ENCODE data around the gene COX19. TPM values are rescaled to one million over a fixed set of nuclear protein-coding genes. Genes with fewer than 3 reads are reported as not detected.

COX19 gene
- total and polyA plus RNA-seq, 2 of the 13 experiments (the other 11 are each of a cell fraction or from before 2014, with no cell fraction given) = 11.5 to 21.7 TPM

- 0 out of 2 replicates have a peak, but pooled peaks have one; percentile 56 for TF ChIP-seq GLI4 (CRISPR knock-in tag; IDR thresholded peaks at IDR 0.05; ENCODE audit: borderline replicate concordance)
- no peak for TF ChIP-seq EHMT2 (IDR thresholded peaks at IDR 0.05; ENCODE audit: borderline replicate concordance, low read depth, low read length)
- TF ChIP-seq MXD1 (CRISPR knock-in tag; IDR thresholded peaks at IDR 0.05) = no peak
- TF ChIP-seq CSRNP2 (CRISPR knock-in tag; conservative IDR thresholded peaks at IDR 0.05; ENCODE audit: low read depth) = no peak
- TF ChIP-seq TRAFD1 (CRISPR knock-in tag; IDR thresholded peaks at IDR 0.05; ENCODE audit: borderline replicate concordance) = no peak
- TF ChIP-seq ATAD3A (CRISPR knock-in tag; IDR thresholded peaks at IDR 0.05) = no peak
- TF ChIP-seq ZNF446 (CRISPR knock-in tag; IDR thresholded peaks at IDR 0.05) = no peak
- TF ChIP-seq ZNF552 (CRISPR knock-in tag; IDR thresholded peaks at IDR 0.05; ENCODE audit: borderline replicate concordance) = no peak
- no peak for TF ChIP-seq ZNF335 (CRISPR knock-in tag; IDR thresholded peaks at IDR 0.05)
- TF ChIP-seq PAXIP1 (CRISPR knock-in tag; conservative IDR thresholded peaks at IDR 0.05) = no peak
- TF ChIP-seq SP4 (CRISPR knock-in tag; IDR thresholded peaks at IDR 0.05) = no peak
- TF ChIP-seq ZNF616 (CRISPR knock-in tag; IDR thresholded peaks at IDR 0.05; ENCODE audit: low read depth) = no peak
- no peak for TF ChIP-seq ZBTB33 (CRISPR knock-in tag; IDR thresholded peaks at IDR 0.05)
- TF ChIP-seq EZH2 (conservative IDR thresholded peaks at IDR 0.05; ENCODE audit: low read depth, low read length) = no peak
- TF ChIP-seq ZSCAN25 (CRISPR knock-in tag; IDR thresholded peaks at IDR 0.05) = peak; percentile 52; the same call in 1 of the 2 replicates
- no peak for TF ChIP-seq POLR2AphosphoS2 (IDR thresholded peaks at IDR 0.05; ENCODE audit: low read depth, low read length)
- peak; percentile 31; the same call in 1 of the 2 replicates for TF ChIP-seq KAT7 (CRISPR knock-in tag; IDR thresholded peaks at IDR 0.05; ENCODE audit: borderline replicate concordance)
- no peak for TF ChIP-seq TP53 (CRISPR knock-in tag; conservative IDR thresholded peaks at IDR 0.05)
- no peak for TF ChIP-seq YEATS2 (CRISPR knock-in tag; IDR thresholded peaks at IDR 0.05; ENCODE audit: borderline replicate concordance)
- TF ChIP-seq ZNF232 (CRISPR knock-in tag; IDR thresholded peaks at IDR 0.05; ENCODE audit: borderline replicate concordance) = no peak
These were observed 21.6 kb downstream of the COX19 start (continued) for GRCh38 chr7:953547-954327.
